Suprapubic skin (tissue), 4 donors: ENCODE measurements around the gene ATG2A.

Source experiments
- POLR2A ChIP-seq, 2 donors: fragments of 450-650 bp; IDR thresholded peaks; one replicate each; pipeline ENCODE4 v1.6.1; 2017; ENCODE audit warnings: antibody characterized with exemption in 2 of 2, mild to moderate bottlenecking in 2 of 2, moderate library complexity in 2 of 2
- POLR2AphosphoS5 ChIP-seq, 3 donors: sonication (generic); formaldehyde crosslinking; IDR thresholded peaks; one replicate each; pipeline ENCODE4 v1.6.1; 2017; ENCODE audit warnings: antibody characterized with exemption in 3 of 3
- TF ChIP-seq, protein P1 (sequence below), 2 donors: fragments of 200-600 bp in 1 of 2; fragments of 450-650 bp in 1 of 2; sonication (generic) in 1 of 2; IDR thresholded peaks; one replicate each; pipeline ENCODE4 v1.5.1; 2016 to 2019; ENCODE audit warnings: antibody characterized with exemption in 2 of 2, mild to moderate bottlenecking in 1 of 2, moderate library complexity in 1 of 2

DNA sequence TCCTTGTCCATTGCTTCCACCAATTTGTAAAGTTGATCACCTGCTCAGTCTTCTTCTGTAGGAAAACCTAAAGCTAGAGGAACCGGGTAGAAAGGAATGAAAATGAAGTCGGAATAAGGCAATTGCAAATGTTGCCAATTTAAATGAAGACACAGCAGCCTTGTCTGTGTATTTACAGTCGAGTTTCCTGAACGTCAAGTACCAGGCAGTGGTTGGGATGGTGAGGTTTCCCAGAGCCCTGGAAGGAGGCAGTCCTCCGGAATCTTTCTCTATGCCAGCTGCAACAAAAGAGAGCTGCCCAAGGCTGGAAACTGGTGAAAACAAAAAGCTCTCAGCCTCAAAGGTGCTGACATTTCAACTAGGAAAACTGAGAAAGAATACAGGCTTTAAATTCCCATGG lies 37.2 kb upstream of the ATG2A start:
- TF ChIP-seq, protein P1, sequence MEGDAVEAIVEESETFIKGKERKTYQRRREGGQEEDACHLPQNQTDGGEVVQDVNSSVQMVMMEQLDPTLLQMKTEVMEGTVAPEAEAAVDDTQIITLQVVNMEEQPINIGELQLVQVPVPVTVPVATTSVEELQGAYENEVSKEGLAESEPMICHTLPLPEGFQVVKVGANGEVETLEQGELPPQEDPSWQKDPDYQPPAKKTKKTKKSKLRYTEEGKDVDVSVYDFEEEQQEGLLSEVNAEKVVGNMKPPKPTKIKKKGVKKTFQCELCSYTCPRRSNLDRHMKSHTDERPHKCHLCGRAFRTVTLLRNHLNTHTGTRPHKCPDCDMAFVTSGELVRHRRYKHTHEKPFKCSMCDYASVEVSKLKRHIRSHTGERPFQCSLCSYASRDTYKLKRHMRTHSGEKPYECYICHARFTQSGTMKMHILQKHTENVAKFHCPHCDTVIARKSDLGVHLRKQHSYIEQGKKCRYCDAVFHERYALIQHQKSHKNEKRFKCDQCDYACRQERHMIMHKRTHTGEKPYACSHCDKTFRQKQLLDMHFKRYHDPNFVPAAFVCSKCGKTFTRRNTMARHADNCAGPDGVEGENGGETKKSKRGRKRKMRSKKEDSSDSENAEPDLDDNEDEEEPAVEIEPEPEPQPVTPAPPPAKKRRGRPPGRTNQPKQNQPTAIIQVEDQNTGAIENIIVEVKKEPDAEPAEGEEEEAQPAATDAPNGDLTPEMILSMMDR (IDR thresholded peaks at IDR 0.05) = no peak
- TF ChIP-seq POLR2AphosphoS5 (IDR thresholded peaks at IDR 0.05) (no peak), POLR2A (IDR thresholded peaks at IDR 0.05) (no peak)
